Measurements from ENCODE around the gene TARDBP.

TARDBP gene

DNA sequence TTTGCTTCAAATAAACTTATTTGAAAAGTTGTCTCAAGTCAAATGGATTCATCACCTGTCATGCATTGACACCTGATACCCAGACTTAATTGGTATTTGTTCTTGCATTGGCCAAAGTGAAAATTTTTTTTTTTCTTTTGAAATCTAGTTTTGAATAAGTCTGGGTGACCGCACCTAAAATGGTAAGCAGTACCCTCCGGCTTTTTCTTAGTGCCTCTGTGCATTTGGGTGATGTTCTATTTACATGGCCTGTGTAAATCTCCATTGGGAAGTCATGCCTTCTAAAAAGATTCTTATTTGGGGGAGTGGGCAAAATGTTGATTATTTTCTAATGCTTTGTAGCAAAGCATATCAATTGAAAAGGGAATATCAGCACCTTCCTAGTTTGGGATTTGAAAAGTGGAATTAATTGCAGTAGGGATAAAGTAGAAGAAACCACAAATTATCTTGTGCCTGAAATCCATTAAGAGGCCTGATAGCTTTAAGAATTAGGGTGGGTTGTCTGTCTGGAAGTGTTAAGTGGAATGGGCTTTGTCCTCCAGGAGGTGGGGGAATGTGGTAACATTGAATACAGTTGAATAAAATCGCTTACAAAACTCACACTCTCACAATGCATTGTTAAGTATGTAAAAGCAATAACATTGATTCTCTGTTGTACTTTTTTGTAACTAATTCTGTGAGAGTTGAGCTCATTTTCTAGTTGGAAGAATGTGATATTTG, 11.9 kb downstream of the TARDBP start:
- H3K36me3 ChIP-seq (ENCODE audit: insufficient read depth, insufficient read length, low read length): peaks cover 64% of the 10 kb centered on the region
- no peak overlapping the region for H3K4me3 ChIP-seq (ENCODE audit: insufficient read length, low read depth)
- TF ChIP-seq SUZ12 (IDR thresholded peaks at IDR 0.05; ENCODE audit: extremely low read depth, insufficient read depth, insufficient read length) (no peak), ZNF274 (IDR thresholded peaks at IDR 0.05; ENCODE audit: low read depth, low read length) (no peak), YY1 (IDR thresholded peaks at IDR 0.05; ENCODE audit: insufficient read depth, insufficient read length) (no peak)
- no peaks in the 10 kb centered on the region for H3K27me3 ChIP-seq (ENCODE audit: insufficient read depth, insufficient read length)
- no peak overlapping the region for H3K9ac ChIP-seq (ENCODE audit: insufficient read length, low read depth)
- no peaks in the 10 kb centered on the region for H3K9me3 ChIP-seq (ENCODE audit: insufficient read depth, low read length)
- no peaks in the 10 kb centered on the region for H3K4me1 ChIP-seq (ENCODE audit: insufficient read depth, insufficient read length)
- no peak for DNase-seq (ENCODE audit: low read depth, low spot score)

GRCh38 chr1:11024874-11025203, 12.4 kb downstream of the TARDBP start:
- DNase-seq (ENCODE audit: low read depth, low spot score): no peak
- TF ChIP-seq YY1 (IDR thresholded peaks at IDR 0.05; ENCODE audit: insufficient read depth, insufficient read length): no peak
- TF ChIP-seq SUZ12 (IDR thresholded peaks at IDR 0.05; ENCODE audit: extremely low read depth, insufficient read depth, insufficient read length): no peak
- TF ChIP-seq ZNF274 (IDR thresholded peaks at IDR 0.05; ENCODE audit: low read depth, low read length): no peak
- Histone ChIP-seq H3K4me1 (ENCODE audit: insufficient read depth, insufficient read length) (no peaks in the 10 kb centered on the region), H3K4me3 (ENCODE audit: insufficient read length, low read depth) (no peak overlapping the region), H3K9ac (ENCODE audit: insufficient read length, low read depth) (no peak overlapping the region), H3K36me3 (ENCODE audit: insufficient read depth, insufficient read length, low read length) (peaks cover 62% of the 10 kb centered on the region), H3K9me3 (ENCODE audit: insufficient read depth, low read length) (no peaks in the 10 kb centered on the region), H3K27me3 (ENCODE audit: insufficient read depth, insufficient read length) (no peaks in the 10 kb centered on the region)

DNA sequence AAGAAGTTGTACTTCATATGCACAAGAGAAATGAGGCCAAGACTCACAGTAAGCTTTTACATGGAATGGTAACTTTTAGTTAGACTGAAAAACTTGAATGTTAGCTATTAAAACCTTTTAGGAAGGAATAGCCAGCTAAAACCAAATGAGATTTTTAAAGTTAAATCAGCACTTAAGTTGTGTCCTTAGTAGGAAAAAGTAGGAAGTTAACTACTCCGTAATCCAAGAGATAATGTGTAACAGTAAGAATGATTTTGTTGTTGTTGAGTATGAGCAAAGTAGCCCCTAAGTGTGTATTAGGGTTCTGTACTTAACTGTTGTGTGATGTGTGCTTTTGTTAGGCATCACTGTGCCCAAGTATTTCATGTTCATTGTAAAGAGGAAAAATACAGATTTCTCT, 13.2 kb downstream of the TARDBP start:
- Histone ChIP-seq H3K4me1 (ENCODE audit: insufficient read depth, insufficient read length) (no peaks in the 10 kb centered on the region), H3K9ac (ENCODE audit: insufficient read length, low read depth) (no peak overlapping the region), H3K9me3 (ENCODE audit: insufficient read depth, low read length) (no peaks in the 10 kb centered on the region), H3K36me3 (ENCODE audit: insufficient read depth, insufficient read length, low read length) (peaks cover 57% of the 10 kb centered on the region), H3K4me3 (ENCODE audit: insufficient read length, low read depth) (no peak overlapping the region), H3K27me3 (ENCODE audit: insufficient read depth, insufficient read length) (no peaks in the 10 kb centered on the region)
- DNase-seq (ENCODE audit: low read depth, low spot score): no peak
- no peak for TF ChIP-seq YY1 (IDR thresholded peaks at IDR 0.05; ENCODE audit: insufficient read depth, insufficient read length)
- no peak for TF ChIP-seq SUZ12 (IDR thresholded peaks at IDR 0.05; ENCODE audit: extremely low read depth, insufficient read depth, insufficient read length)
- TF ChIP-seq ZNF274 (IDR thresholded peaks at IDR 0.05; ENCODE audit: low read depth, low read length): no peak

- no peak overlapping the region for H3K4me3 ChIP-seq (ENCODE audit: insufficient read length, low read depth)
- H3K9ac ChIP-seq (ENCODE audit: insufficient read length, low read depth): no peak overlapping the region
- H3K9me3 ChIP-seq (ENCODE audit: insufficient read depth, low read length): no peaks in the 10 kb centered on the region
- H3K36me3 ChIP-seq (ENCODE audit: insufficient read depth, insufficient read length, low read length): peaks cover 53% of the 10 kb centered on the region
- TF ChIP-seq SUZ12 (IDR thresholded peaks at IDR 0.05; ENCODE audit: extremely low read depth, insufficient read depth, insufficient read length): no peak
- no peak for TF ChIP-seq ZNF274 (IDR thresholded peaks at IDR 0.05; ENCODE audit: low read depth, low read length)
- no peaks in the 10 kb centered on the region for H3K4me1 ChIP-seq (ENCODE audit: insufficient read depth, insufficient read length)
- no peaks in the 10 kb centered on the region for H3K27me3 ChIP-seq (ENCODE audit: insufficient read depth, insufficient read length)
- DNase-seq (ENCODE audit: low read depth, low spot score): no peak
Measured at GRCh38 chr1:11026052-11026451, 13.6 kb downstream of the TARDBP start.

- H3K9me3 ChIP-seq (ENCODE audit: insufficient read depth, low read length): no peaks in the 10 kb centered on the region
- no peak for DNase-seq (ENCODE audit: low read depth, low spot score)
- peaks cover 44% of the 10 kb centered on the region for H3K36me3 ChIP-seq (ENCODE audit: insufficient read depth, insufficient read length, low read length)
- H3K9ac ChIP-seq (ENCODE audit: insufficient read length, low read depth): no peak overlapping the region
- H3K27me3 ChIP-seq (ENCODE audit: insufficient read depth, insufficient read length): no peaks in the 10 kb centered on the region
- no peak overlapping the region for H3K4me3 ChIP-seq (ENCODE audit: insufficient read length, low read depth)
- TF ChIP-seq SUZ12 (IDR thresholded peaks at IDR 0.05; ENCODE audit: extremely low read depth, insufficient read depth, insufficient read length) (no peak), ZNF274 (IDR thresholded peaks at IDR 0.05; ENCODE audit: low read depth, low read length) (no peak), YY1 (IDR thresholded peaks at IDR 0.05; ENCODE audit: insufficient read depth, insufficient read length) (no peak)
- H3K4me1 ChIP-seq (ENCODE audit: insufficient read depth, insufficient read length): no peaks in the 10 kb centered on the region
Measured at GRCh38 chr1:11026903-11027302, 14.4 kb downstream of the TARDBP start.

DNA sequence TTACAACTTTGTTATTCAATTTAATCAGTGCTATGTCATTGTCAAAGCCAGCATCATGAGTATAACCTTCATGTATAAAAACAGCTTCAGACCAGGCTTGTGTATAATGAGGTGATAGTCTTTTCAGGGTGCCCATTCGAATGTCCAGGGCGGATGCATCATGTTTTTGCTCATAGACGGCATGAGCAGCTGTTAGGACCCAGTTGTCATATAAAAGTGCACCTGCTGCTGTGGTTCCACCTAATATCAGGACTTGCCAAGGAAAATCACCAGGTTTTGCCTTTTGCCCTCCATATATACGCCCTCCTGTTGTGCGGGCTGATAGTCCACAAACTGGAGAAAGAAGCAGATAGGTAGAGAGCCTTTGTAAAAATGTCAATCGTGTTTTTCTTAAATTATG, 14.9 kb downstream of the TARDBP start:
- DNase-seq (ENCODE audit: low read depth, low spot score): no peak

GRCh38 chr1:11028018-11028417, 15.6 kb downstream of the TARDBP start:
- Histone ChIP-seq H3K9me3 (ENCODE audit: insufficient read depth, low read length) (no peaks in the 10 kb centered on the region), H3K36me3 (ENCODE audit: insufficient read depth, insufficient read length, low read length) (peaks cover 39% of the 10 kb centered on the region), H3K27me3 (ENCODE audit: insufficient read depth, insufficient read length) (no peaks in the 10 kb centered on the region), H3K4me1 (ENCODE audit: insufficient read depth, insufficient read length) (no peaks in the 10 kb centered on the region), H3K9ac (ENCODE audit: insufficient read length, low read depth) (no peak overlapping the region), H3K4me3 (ENCODE audit: insufficient read length, low read depth) (no peak overlapping the region)
- TF ChIP-seq SUZ12 (IDR thresholded peaks at IDR 0.05; ENCODE audit: extremely low read depth, insufficient read depth, insufficient read length): no peak
- no peak for TF ChIP-seq ZNF274 (IDR thresholded peaks at IDR 0.05; ENCODE audit: low read depth, low read length)
- no peak for TF ChIP-seq YY1 (IDR thresholded peaks at IDR 0.05; ENCODE audit: insufficient read depth, insufficient read length)
- no peak for DNase-seq (ENCODE audit: low read depth, low spot score)

More for the DNA sequence above, 14.9 kb downstream of the TARDBP start:
- H3K9me3 ChIP-seq (ENCODE audit: insufficient read depth, low read length): no peaks in the 10 kb centered on the region
- H3K4me1 ChIP-seq (ENCODE audit: insufficient read depth, insufficient read length): no peaks in the 10 kb centered on the region
- H3K9ac ChIP-seq (ENCODE audit: insufficient read length, low read depth): no peak overlapping the region
- H3K36me3 ChIP-seq (ENCODE audit: insufficient read depth, insufficient read length, low read length): peaks cover 40% of the 10 kb centered on the region
- no peak for TF ChIP-seq SUZ12 (IDR thresholded peaks at IDR 0.05; ENCODE audit: extremely low read depth, insufficient read depth, insufficient read length)
- TF ChIP-seq YY1 (IDR thresholded peaks at IDR 0.05; ENCODE audit: insufficient read depth, insufficient read length): no peak
- no peak for TF ChIP-seq ZNF274 (IDR thresholded peaks at IDR 0.05; ENCODE audit: low read depth, low read length)
- no peak overlapping the region for H3K4me3 ChIP-seq (ENCODE audit: insufficient read length, low read depth)
- H3K27me3 ChIP-seq (ENCODE audit: insufficient read depth, insufficient read length): no peaks in the 10 kb centered on the region

Data from NT2/D1 (cell line).